ENCODE data around the gene DNAH14. TPM values are rescaled to one million over a fixed set of nuclear protein-coding genes. Genes with fewer than 3 reads are reported as not detected.
"Not testable (repeated sequence)": the region's sequence is repeated elsewhere in the genome, so short reads cannot be mapped to it uniquely, and the experiment has no call there.

Gene DNAH14
- total RNA-seq, 2 donors from 2014 or later: 2.6 to 5.6 TPM

DNA sequence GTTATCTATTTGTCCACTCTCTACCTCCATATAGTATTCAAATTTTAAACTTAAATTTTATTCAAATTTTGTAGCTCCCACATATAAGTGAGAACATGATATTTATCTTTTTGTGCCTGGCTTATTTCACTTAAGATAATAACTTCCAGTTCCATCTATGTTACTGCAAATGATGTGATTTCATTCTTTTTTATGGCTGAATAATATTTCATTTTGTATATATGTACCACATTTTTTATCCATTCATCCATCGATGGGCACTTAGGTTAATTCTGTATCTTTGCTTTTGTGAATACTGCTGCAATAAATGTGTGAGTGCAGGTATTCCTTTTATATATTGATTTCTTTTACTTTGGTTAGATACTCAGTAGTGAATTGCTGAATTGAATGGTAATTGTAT lies 2.1 kb downstream of the DNAH14 start:
- Mint-ChIP-seq H3K36me3 (ENCODE audit: insufficient read depth in 2 of 2) (peaks cover 22 to 25% of the 10 kb centered on the region in 2 donors), H3K4me1 (ENCODE audit: low read depth) (no peaks in the 10 kb centered on the region), H3K4me3 (no peak overlapping the region), H3K27ac (no peak overlapping the region), H3K27me3 (ENCODE audit: low read depth) (peaks cover 26% of the 10 kb centered on the region), H3K9me3 (peaks cover 19 to 23% of the 10 kb centered on the region in 2 donors)
- no peak for ATAC-seq (replicated peaks in 1 of 2)
- no peak for DNase-seq

DNA sequence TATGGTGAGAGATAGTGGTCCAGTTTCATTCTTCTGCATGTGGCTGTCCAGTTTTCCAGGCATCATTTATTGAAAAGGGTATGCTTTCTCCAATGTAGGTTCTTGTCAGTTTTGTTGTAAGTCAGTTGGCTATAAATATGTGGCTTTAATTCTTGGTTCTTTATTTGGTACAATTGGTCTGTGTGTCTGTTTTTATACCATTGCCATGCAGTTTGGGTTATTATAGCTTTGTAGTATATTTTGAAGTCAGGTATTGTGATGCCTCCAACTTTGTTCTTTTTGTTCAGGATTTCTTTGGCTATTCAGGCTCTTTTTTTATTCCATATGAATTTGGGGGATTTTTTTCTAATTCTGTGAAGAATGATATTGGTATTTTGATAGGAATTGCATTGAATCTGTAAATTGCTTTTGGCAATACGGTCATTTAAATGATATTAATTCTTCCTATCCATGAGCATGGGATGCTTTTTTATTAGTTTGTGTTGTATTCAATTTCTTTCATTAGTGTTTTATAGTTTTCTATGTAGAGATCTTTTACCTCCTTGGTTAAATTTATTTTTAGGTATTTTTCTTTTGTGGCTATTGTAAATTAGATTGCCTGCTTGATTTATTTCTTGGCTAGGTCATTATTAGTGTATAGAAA lies 3.3 kb downstream of the DNAH14 start:
- DNase-seq (no peak), ATAC-seq (replicated peaks in 1 of 2) (no peak)
- Mint-ChIP-seq H3K4me1 (ENCODE audit: low read depth) (no peaks in the 10 kb centered on the region), H3K27ac (no peak overlapping the region), H3K27me3 (ENCODE audit: low read depth) (peaks cover 22% of the 10 kb centered on the region), H3K4me3 (no peak overlapping the region), H3K36me3 (ENCODE audit: insufficient read depth in 2 of 2) (peaks cover 22 to 25% of the 10 kb centered on the region in 2 donors), H3K9me3 (peaks cover 17 to 25% of the 10 kb centered on the region in 2 donors)

DNA sequence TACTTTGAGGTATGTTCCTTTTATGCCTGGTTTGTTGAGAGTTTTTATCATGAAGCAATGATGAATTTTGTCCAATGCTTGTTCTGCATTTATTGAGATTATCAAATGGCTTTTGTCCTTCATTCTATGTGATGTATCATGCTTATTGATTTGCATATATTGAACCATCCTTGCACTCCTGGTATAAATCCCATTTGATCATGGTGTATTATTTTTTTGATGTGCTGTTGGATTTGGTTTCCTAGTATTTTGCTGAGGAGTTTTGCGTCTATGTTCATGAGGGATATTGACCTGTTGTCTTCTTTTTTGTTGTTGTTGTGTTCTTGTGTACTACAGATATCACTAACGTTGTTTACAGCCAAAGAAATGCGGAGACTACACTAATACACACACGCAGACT lies 4.1 kb downstream of the DNAH14 start:
- Mint-ChIP-seq H3K9me3 (peaks cover 17 to 28% of the 10 kb centered on the region in 2 donors), H3K4me1 (ENCODE audit: low read depth) (no peaks in the 10 kb centered on the region), H3K27me3 (ENCODE audit: low read depth) (peaks cover 19% of the 10 kb centered on the region), H3K4me3 (no peak overlapping the region), H3K27ac (no peak overlapping the region), H3K36me3 (ENCODE audit: insufficient read depth in 2 of 2) (peaks cover 22 to 25% of the 10 kb centered on the region in 2 donors)
- ATAC-seq (replicated peaks in 1 of 2) (no peak), DNase-seq (no peak)

DNA sequence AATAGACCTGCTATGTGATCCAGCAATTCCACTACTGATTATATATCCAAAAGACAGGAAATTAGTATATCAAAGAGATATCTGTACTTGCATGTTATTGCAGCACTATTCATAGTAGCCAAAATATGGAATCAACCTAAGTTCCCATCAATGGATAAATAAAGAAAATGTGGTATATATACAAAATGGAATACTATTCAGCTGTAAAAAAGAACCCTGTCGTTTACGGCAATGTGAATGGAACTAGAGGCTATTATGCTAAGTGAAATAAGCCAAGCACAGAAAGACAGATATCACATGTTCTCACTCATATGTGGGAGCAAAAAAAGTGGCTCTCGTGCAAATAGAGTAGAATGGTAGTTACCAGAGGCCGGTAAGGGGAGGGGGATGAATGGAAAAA lies 9.2 kb downstream of the DNAH14 start:
- Mint-ChIP-seq H3K9me3 (peaks cover 15 to 19% of the 10 kb centered on the region in 2 donors), H3K4me1 (ENCODE audit: low read depth) (no peaks in the 10 kb centered on the region), H3K27ac (no peak overlapping the region), H3K27me3 (ENCODE audit: low read depth) (peaks cover 8% of the 10 kb centered on the region), H3K36me3 (ENCODE audit: insufficient read depth in 2 of 2) (peaks cover 10% of the 10 kb centered on the region in 2 donors), H3K4me3 (no peak overlapping the region)
- ATAC-seq (replicated peaks in 1 of 2) (no peak), DNase-seq (no peak)

DNA sequence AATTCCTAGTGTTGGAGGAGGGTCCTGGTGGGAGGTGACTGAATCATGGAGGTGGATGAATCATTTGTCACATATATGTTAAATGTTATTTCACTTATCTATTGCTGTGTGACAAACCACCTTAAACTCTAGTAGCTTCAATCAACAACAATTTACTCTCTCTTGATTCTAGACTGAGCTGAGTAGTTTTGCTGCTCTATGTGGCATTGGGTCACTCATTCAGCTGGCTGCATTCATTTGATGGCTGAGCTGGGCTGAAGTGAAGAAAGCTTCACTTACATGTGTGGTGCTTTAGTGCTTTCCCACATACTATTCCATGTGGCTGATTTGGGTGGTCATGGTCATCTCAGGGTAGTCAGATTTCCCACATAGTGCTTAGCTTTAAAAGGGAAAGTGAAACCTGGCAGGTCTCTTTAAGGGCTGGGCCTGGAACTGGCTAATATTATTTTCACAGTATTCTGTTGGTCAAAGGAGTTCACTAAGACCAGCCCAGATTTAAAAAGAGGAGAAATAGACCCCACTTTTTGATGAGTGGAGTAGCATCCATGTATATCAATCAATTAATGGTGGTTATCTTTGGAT lies 10.5 kb downstream of the DNAH14 start:
- H3K9me3 Mint-ChIP-seq: peaks cover 8 to 12% of the 10 kb centered on the region in 2 donors

DNA sequence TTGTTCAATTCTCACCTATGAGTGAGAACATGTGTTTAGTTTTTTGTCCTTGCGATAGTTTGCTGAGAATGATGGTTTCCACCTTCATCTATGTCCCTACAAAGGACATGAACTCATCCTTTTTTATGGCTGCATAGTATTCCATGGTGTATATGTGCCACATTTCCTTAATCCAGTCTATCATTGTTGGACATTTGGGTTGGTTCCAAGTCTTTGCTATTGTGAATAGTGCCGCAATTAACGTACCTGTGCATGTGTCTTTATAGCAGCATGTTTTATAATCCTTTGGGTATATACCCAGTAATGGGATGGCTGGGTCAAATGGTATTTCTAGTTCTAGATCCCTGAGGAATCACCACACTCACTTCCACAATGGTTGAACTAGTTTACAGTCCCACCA lies 11.3 kb downstream of the DNAH14 start:
- H3K4me3 Mint-ChIP-seq; H3K27me3 Mint-ChIP-seq (ENCODE audit: low read depth); H3K4me1 Mint-ChIP-seq (ENCODE audit: low read depth); H3K27ac Mint-ChIP-seq; DNase-seq; ATAC-seq (replicated peaks in 1 of 2); H3K36me3 Mint-ChIP-seq (ENCODE audit: insufficient read depth in 2 of 2): not testable (repeated sequence)
- peaks cover 4 to 10% of the 10 kb centered on the region in 2 donors for H3K9me3 Mint-ChIP-seq

More for the DNA sequence above, 10.5 kb downstream of the DNAH14 start:
- Mint-ChIP-seq H3K36me3 (ENCODE audit: insufficient read depth in 2 of 2) (peaks cover 0 to 3% of the 10 kb centered on the region in 2 donors), H3K4me3 (no peak overlapping the region), H3K4me1 (ENCODE audit: low read depth) (no peaks in the 10 kb centered on the region), H3K27me3 (ENCODE audit: low read depth) (peaks cover 4% of the 10 kb centered on the region), H3K27ac (no peak overlapping the region)
- DNase-seq: no peak
- ATAC-seq (replicated peaks in 1 of 2): no peak

DNA sequence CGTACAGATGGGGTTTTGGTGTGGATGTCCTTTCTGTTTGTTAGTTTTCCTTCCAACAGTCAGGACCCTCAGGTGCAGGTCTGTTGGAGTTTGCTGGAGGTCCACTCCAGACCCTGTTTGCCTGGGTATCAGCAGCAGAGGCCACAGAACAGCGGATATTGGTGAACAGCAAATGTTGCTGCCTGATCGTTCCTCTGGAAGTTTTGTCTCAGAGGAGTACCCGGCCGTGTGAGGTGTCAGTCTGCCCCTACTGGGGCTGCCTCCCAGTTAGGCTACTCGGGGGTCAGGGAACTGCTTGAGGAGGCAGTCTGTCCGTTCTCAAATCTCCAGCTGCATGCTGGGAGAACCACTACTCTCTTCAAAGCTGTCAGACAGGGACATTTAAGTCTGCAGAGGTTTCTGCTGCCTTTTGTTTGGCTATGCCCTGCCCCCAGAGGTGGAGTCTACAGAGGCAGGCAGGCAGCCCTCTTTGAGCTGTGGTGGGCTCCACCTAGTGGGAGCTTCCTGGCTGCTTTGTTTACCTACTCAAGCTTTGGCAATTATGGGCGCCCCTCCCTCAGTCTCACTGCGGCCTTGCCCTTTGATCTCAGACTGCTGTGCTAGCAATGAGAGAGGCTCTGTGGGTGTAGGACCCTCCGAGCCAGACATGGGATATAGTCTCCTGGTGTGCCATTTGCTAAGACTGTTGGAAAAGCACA lies 16.3 kb downstream of the DNAH14 start:
- not testable (repeated sequence) for H3K9me3 Mint-ChIP-seq; H3K36me3 Mint-ChIP-seq (ENCODE audit: insufficient read depth in 2 of 2); H3K4me1 Mint-ChIP-seq (ENCODE audit: low read depth); H3K4me3 Mint-ChIP-seq; DNase-seq; H3K27ac Mint-ChIP-seq; ATAC-seq (replicated peaks in 1 of 2); H3K27me3 Mint-ChIP-seq (ENCODE audit: low read depth)

DNA sequence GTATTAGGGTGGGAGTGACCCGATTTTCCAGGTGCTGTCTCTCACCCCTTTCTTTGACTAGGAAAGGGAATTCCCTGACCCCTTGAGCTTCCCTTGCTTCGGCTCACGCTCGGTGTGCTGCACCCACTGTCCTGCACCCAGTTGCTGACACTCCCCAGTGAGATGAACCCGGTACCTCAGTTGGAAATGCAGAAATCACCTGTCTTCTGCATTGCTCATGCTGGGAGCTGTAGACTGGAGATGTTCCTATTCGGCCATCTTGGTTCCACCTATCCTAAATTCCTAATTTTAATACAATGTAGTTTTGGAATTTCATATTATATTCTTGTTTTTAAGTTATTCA lies 16.8 kb downstream of the DNAH14 start:
- not testable (repeated sequence) for H3K4me1 Mint-ChIP-seq (ENCODE audit: low read depth); H3K27ac Mint-ChIP-seq

DNA sequence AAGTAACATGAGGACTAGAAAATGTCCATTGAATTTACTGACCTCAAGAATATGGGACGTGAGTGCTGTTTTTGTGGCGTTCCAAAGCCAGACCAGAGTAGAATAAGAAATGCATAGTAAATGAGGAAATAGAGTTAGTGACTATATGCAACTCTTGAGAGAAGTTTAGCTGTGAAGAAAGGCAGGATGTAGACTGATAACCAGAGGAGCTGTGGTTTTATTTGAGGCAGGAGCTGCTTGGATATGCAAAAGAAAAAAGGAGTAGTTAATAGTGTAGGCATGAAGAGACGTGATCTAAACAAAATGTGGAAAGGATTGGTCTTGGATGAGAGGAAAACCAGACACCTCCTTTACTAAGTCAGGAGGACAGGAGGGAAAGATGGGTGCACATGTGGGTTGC lies 28.2 kb downstream of the DNAH14 start:
- H3K27me3 Mint-ChIP-seq (ENCODE audit: low read depth): no peaks in the 10 kb centered on the region

More for the DNA sequence above, 16.8 kb downstream of the DNAH14 start:
- not testable (repeated sequence) for H3K27me3 Mint-ChIP-seq (ENCODE audit: low read depth); H3K36me3 Mint-ChIP-seq (ENCODE audit: insufficient read depth in 2 of 2); ATAC-seq (replicated peaks in 1 of 2); DNase-seq; H3K9me3 Mint-ChIP-seq; H3K4me3 Mint-ChIP-seq

DNA sequence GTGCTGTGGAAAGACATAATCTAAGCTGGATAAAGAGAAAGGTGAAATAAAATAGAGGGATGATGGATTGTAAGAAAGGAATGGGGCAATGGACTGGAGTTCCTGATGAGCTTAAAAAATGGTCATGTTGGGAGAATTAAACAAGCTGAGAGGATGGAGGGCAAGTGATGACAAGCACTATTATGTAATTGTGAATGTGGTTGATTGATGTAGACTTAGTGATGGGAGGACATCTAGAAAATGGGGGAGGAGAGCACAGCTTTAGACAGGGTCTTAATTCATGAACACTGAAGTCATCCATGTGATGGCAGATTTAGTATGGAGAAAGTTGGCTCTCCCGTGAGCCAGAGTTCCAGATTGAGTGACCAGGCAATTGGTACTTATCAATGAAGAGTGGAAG lies 29.0 kb downstream of the DNAH14 start:
- no peaks in the 10 kb centered on the region for H3K36me3 Mint-ChIP-seq (ENCODE audit: insufficient read depth in 2 of 2)
- H3K27me3 Mint-ChIP-seq (ENCODE audit: low read depth): no peaks in the 10 kb centered on the region
- no peaks in the 10 kb centered on the region for H3K9me3 Mint-ChIP-seq
- no peak overlapping the region for H3K4me3 Mint-ChIP-seq
- no peak for ATAC-seq (replicated peaks in 1 of 2)
- no peak overlapping the region for H3K27ac Mint-ChIP-seq
- DNase-seq: no peak
- H3K4me1 Mint-ChIP-seq (ENCODE audit: low read depth): no peaks in the 10 kb centered on the region

More for the DNA sequence above, 28.2 kb downstream of the DNAH14 start:
- Mint-ChIP-seq H3K9me3 (no peaks in the 10 kb centered on the region), H3K36me3 (ENCODE audit: insufficient read depth in 2 of 2) (no peaks in the 10 kb centered on the region), H3K4me3 (no peak overlapping the region), H3K4me1 (ENCODE audit: low read depth) (no peaks in the 10 kb centered on the region), H3K27ac (no peak overlapping the region)
- DNase-seq (no peak), ATAC-seq (replicated peaks in 1 of 2) (no peak)

DNA sequence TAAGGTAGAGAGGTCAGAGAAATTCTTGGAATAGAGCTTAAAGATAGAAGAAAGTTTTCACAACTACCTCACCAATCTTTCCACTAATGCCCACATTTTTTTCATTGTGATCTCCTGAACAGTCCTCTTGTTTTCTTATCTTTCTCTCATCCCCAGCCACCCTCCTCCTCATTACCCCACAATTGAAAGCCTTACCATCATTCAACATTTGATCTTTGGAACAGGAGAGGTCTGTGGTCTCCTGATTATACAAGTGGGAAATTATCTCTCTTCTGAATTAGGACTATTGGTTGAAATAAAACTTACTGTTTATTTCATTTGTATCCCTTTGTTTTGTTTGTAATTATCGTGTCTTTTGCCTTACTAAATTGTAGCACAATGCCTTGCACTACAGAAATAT lies 29.6 kb downstream of the DNAH14 start:
- ATAC-seq (replicated peaks in 1 of 2): no peak
- H3K4me3 Mint-ChIP-seq: no peak overlapping the region

DNA sequence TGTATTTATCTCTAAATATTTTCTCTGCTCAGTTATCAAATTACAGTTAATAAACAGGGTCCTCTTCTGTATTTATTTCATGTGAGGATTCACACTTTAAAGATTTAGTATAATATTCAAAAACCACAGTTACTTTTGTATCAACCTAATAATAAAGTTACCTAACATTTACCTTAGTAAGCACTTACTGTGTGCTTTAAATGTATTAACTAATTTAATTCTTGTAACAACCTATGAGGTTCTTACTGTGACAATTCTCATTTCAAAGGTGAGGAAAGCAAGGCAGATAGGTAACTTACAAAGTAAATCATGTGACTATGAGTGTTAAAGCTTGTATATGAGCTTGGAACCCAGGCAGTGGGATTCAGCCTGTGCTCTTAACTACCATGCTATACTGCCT lies 30.2 kb downstream of the DNAH14 start:
- H3K4me3 Mint-ChIP-seq: no peak overlapping the region
- H3K4me1 Mint-ChIP-seq (ENCODE audit: low read depth): no peaks in the 10 kb centered on the region
- H3K36me3 Mint-ChIP-seq (ENCODE audit: insufficient read depth in 2 of 2): no peaks in the 10 kb centered on the region
- no peak overlapping the region for H3K27ac Mint-ChIP-seq
- DNase-seq (no peak), ATAC-seq (replicated peaks in 1 of 2) (no peak)
- H3K9me3 Mint-ChIP-seq: no peaks in the 10 kb centered on the region
- H3K27me3 Mint-ChIP-seq (ENCODE audit: low read depth): no peaks in the 10 kb centered on the region

More for the DNA sequence above, 29.6 kb downstream of the DNAH14 start:
- Mint-ChIP-seq H3K4me1 (ENCODE audit: low read depth) (no peaks in the 10 kb centered on the region), H3K27ac (no peak overlapping the region), H3K27me3 (ENCODE audit: low read depth) (no peaks in the 10 kb centered on the region), H3K9me3 (no peaks in the 10 kb centered on the region), H3K36me3 (ENCODE audit: insufficient read depth in 2 of 2) (no peaks in the 10 kb centered on the region)
- DNase-seq: no peak

DNA sequence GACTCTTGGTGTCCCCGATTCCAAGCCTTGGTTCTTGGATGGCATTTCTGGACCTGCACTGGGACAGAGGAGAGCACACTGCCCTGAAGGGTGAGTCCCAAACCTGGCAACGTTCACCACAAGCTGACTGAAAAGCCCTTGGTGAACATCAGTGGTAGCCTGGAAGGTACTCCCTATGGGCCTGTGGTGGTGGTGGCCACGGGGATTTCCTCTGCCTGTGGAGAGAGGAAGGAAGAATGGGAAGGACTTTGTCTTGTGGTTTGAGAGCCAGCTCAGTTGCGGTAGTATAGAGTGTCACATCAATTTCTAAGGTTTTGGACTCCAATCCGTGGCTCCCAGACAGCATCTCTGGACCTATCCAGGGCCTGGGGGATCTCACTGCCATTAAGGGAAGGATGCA lies 50.7 kb downstream of the DNAH14 start:
- Mint-ChIP-seq H3K4me3 (no peak overlapping the region), H3K36me3 (ENCODE audit: insufficient read depth in 2 of 2) (no peaks in the 10 kb centered on the region), H3K27ac (no peak overlapping the region), H3K27me3 (ENCODE audit: low read depth) (no peaks in the 10 kb centered on the region), H3K9me3 (peaks cover 0 to 3% of the 10 kb centered on the region in 2 donors), H3K4me1 (ENCODE audit: low read depth) (peaks cover 4% of the 10 kb centered on the region)
- ATAC-seq (replicated peaks in 1 of 2): no peak
- no peak for DNase-seq
